ENCODE measurements around the gene CDC34. TPM values are rescaled to one million over a fixed set of nuclear protein-coding genes. Genes with fewer than 3 reads are reported as not detected.

The CDC34 gene
- total RNA-seq, 1 experiment from 2014 or later, result 112 TPM

GRCh38 chr19:582497-583197 is 51.1 kb downstream of the CDC34 start:
- H3K4me2 ChIP-seq (ENCODE audit: insufficient read depth, insufficient read length, low read length), result no peak overlapping the region

More at GRCh38 chr19:582497-583197, 51.1 kb downstream of the CDC34 start:
- H2BK120ac ChIP-seq (ENCODE audit: low read depth, low read length, poor library complexity, severe bottlenecking), result no peak overlapping the region
- H3K23me2 ChIP-seq (ENCODE audit: insufficient read length, low read depth, low read length, poor library complexity, severe bottlenecking), result no peaks in the 10 kb centered on the region
- H2BK5ac ChIP-seq (ENCODE audit: insufficient read length, low read length), result no peak overlapping the region
- Mint-ChIP-seq H3K36me3 (ENCODE audit: insufficient read depth in 1 of 3, low read depth in 3 of 3) (peaks cover 2 to 29% (median 23%) of the 10 kb centered on the region in 3 experiments; a peak in 6 of 7 replicates), H3K9me3 (no peaks in the 10 kb centered on the region), H3K4me3 (no peak overlapping the region), H3K27me3 (ENCODE audit: low read depth) (no peaks in the 10 kb centered on the region; the same call in none of the 2 replicates), H3K27ac (no peak overlapping the region), H3K4me1 (peaks cover 2 to 7% of the 10 kb centered on the region in 2 experiments)
- H3K4ac ChIP-seq (ENCODE audit: low read depth, low read length), result no peak overlapping the region
- no peaks in the 10 kb centered on the region for H3K9me3 ChIP-seq (ENCODE audit: control insufficient read depth, low read depth, low read length)
- no peak overlapping the region for H2AK5ac ChIP-seq (ENCODE audit: insufficient read length, low read length)
- TF ChIP-seq CTCF (conservative IDR thresholded peaks at IDR 0.05), result no peak
- H3K14ac ChIP-seq (ENCODE audit: insufficient read depth, low read length), result no peak overlapping the region
- H3K4me1 ChIP-seq (ENCODE audit: insufficient read depth, low read length), result no peaks in the 10 kb centered on the region
- no CpG with 5 or more reads among the region's 31 CpGs for WGBS (ENCODE audit: extremely low coverage, insufficient read length, low lambda C conversion rate)
- no peaks in the 10 kb centered on the region for H3K27me3 ChIP-seq (ENCODE audit: insufficient read depth, low read length)
- no peak overlapping the region for H4K91ac ChIP-seq (ENCODE audit: insufficient read length, low read depth, low read length)
- H4K20me1 ChIP-seq (ENCODE audit: control insufficient read depth, insufficient read depth, insufficient read length), result no peaks in the 10 kb centered on the region
- no peak overlapping the region for H2BK20ac ChIP-seq (ENCODE audit: low read depth, low read length, poor library complexity, severe bottlenecking)
- H4K8ac ChIP-seq (replicated peaks; ENCODE audit: insufficient read length, low read depth, low read length), result no peak overlapping the region
- no peak overlapping the region for H3K18ac ChIP-seq (ENCODE audit: insufficient read length, low read depth, low read length)
- H3K23ac ChIP-seq (ENCODE audit: insufficient read length, low read depth, low read length), result no peak overlapping the region
- H3K9ac ChIP-seq (ENCODE audit: extremely low read depth, insufficient read length, low read length), result no peak overlapping the region
- peak; percentile 64 for DNase-seq
- H2BK12ac ChIP-seq (ENCODE audit: insufficient read length, low read depth, low read length), result no peak overlapping the region
- no peak overlapping the region for H4K5ac ChIP-seq (ENCODE audit: insufficient read length, low read depth, low read length)
- H2BK15ac ChIP-seq (ENCODE audit: low read depth, low read length), result no peak overlapping the region
- H3K56ac ChIP-seq (ENCODE audit: insufficient read length, low read depth, low read length), result no peak overlapping the region
- H3K27ac ChIP-seq (ENCODE audit: insufficient read length, low read depth, low read length), result no peak overlapping the region
- H3T11ph ChIP-seq (ENCODE audit: low read length), result no peak overlapping the region
- peaks cover 8% of the 10 kb centered on the region; the same call in 1 of the 2 replicates for H3K79me2 ChIP-seq (ENCODE audit: insufficient read depth, low read length)
- H2AFZ ChIP-seq (ENCODE audit: low read length), result no peak overlapping the region
- H3K79me1 ChIP-seq (ENCODE audit: insufficient read depth, low read depth, low read length, poor library complexity, severe bottlenecking), result peaks cover 3% of the 10 kb centered on the region

All from H9 (cell line).